ENCODE results near the gene LRMDA. TPM values are rescaled to one million over a fixed set of nuclear protein-coding genes. Genes with fewer than 3 reads are reported as not detected.

The LRMDA gene
- total RNA-seq, 2 experiments from 2014 or later: not detected

DNA sequence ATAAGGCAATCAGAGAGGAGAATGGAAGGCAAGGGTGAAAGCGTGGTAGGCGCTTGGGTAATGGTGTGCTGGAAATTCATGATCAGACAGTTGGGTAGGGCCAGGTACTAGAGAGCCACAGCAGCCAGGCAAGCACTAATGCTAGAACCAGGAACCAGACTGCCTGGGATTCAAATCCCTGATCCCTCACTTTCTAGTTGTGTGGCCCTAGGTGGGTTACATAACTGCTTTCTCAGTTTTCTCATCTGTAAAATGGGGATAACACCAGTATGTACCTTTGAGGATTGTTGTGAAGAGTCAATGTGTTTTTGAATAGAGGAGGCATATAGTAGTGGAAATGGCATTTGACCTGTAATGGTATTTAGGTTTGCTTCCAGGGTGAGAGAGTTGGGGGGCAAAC is 225.9 kb downstream of the LRMDA start:
- Histone ChIP-seq H3K4me3 (ENCODE audit: low read length) (no peak overlapping the region), H3K4me1 (ENCODE audit: insufficient read depth, low read length) (no peaks in the 10 kb centered on the region), H3K36me3 (ENCODE audit: insufficient read depth, low read length) (no peaks in the 10 kb centered on the region), H3K27me3 (ENCODE audit: control insufficient read depth in 1 of 2, insufficient read depth in 2 of 2, low read length in 2 of 2) (no peaks in the 10 kb centered on the region), H3K9me3 (ENCODE audit: control insufficient read depth in 1 of 2, insufficient read depth in 1 of 2, low read length in 2 of 2) (peaks cover 0 to 4% of the 10 kb centered on the region in 2 experiments), H3K27ac (ENCODE audit: low read depth in 1 of 2, low read length in 2 of 2) (no peak overlapping the region)
- ATAC-seq (ENCODE audit: poor library complexity) (no peak), DNase-seq (no peak)
- TF ChIP-seq CTCF (IDR thresholded peaks at IDR 0.05): no peak
- H3K4me3 Mint-ChIP-seq: no peak overlapping the region
- no peaks in the 10 kb centered on the region for H3K9me3 Mint-ChIP-seq
- no peak overlapping the region for H3K27ac Mint-ChIP-seq
- H3K36me3 Mint-ChIP-seq (ENCODE audit: low read depth): no peaks in the 10 kb centered on the region
- no peaks in the 10 kb centered on the region for H3K4me1 Mint-ChIP-seq (ENCODE audit: low read depth)
- H3K27me3 Mint-ChIP-seq: peaks cover 31% of the 10 kb centered on the region
- ChIA-PET POLR2A (no interaction called here), CTCF (no interaction called here)
- intact Hi-C loops (cut with DNase I, micrococcal nuclease): no loop called here

DNA sequence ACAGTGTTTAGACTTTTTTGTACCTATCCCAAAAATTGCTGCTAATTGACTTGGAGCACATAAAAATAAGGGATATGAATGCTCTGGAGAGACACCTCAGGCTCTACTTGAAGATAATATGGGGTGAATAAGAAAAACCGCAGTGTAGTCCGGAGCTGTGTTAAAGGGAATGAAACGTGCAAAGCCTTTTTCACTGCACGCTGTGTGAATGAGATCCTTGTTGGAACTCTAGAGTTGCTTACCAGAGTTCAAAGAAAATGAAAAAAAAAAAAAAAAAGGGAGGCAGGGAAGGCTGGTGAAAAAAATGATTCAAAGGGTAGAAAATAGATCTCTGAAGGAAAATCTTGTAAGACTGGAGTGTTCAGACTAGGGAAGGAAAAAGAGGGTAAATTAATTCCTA is 226.6 kb downstream of the LRMDA start:
- POLR2A ChIA-PET: no interaction called here
- intact Hi-C loops (cut with DNase I, micrococcal nuclease): no loop called here
- Histone ChIP-seq H3K4me1 (ENCODE audit: insufficient read depth, low read length) (no peaks in the 10 kb centered on the region), H3K27me3 (ENCODE audit: control insufficient read depth in 1 of 2, insufficient read depth in 2 of 2, low read length in 2 of 2) (no peaks in the 10 kb centered on the region), H3K27ac (ENCODE audit: low read depth in 1 of 2, low read length in 2 of 2) (no peak overlapping the region), H3K4me3 (ENCODE audit: low read length) (no peak overlapping the region), H3K9me3 (ENCODE audit: control insufficient read depth in 1 of 2, insufficient read depth in 1 of 2, low read length in 2 of 2) (peaks cover 0 to 4% of the 10 kb centered on the region in 2 experiments), H3K36me3 (ENCODE audit: insufficient read depth, low read length) (no peaks in the 10 kb centered on the region)
- Mint-ChIP-seq H3K9me3 (no peaks in the 10 kb centered on the region), H3K4me1 (ENCODE audit: low read depth) (no peaks in the 10 kb centered on the region), H3K36me3 (ENCODE audit: low read depth) (no peaks in the 10 kb centered on the region), H3K27ac (no peak overlapping the region), H3K27me3 (peaks cover 27% of the 10 kb centered on the region), H3K4me3 (no peak overlapping the region)
- TF ChIP-seq CTCF (IDR thresholded peaks at IDR 0.05): no peak
- DNase-seq: no peak
- CTCF ChIA-PET: no interaction called here
- ATAC-seq (ENCODE audit: poor library complexity): no peak

- H3K4me3 Mint-ChIP-seq: no peak overlapping the region
- DNase-seq: no peak
- no peaks in the 10 kb centered on the region for H3K36me3 Mint-ChIP-seq (ENCODE audit: low read depth)
- intact Hi-C loops (cut with DNase I, micrococcal nuclease): no loop called here
- no peak for TF ChIP-seq CTCF (IDR thresholded peaks at IDR 0.05)
- ChIA-PET CTCF (no interaction called here), POLR2A (no interaction called here)
- H3K36me3 ChIP-seq (ENCODE audit: insufficient read depth, low read length): no peaks in the 10 kb centered on the region
- no peak overlapping the region for H3K4me3 ChIP-seq (ENCODE audit: low read length)
- H3K4me1 Mint-ChIP-seq (ENCODE audit: low read depth): no peaks in the 10 kb centered on the region
- H3K27me3 Mint-ChIP-seq: peaks cover 27% of the 10 kb centered on the region
- H3K4me1 ChIP-seq (ENCODE audit: insufficient read depth, low read length): no peaks in the 10 kb centered on the region
- H3K27me3 ChIP-seq (ENCODE audit: control insufficient read depth in 1 of 2, insufficient read depth in 2 of 2, low read length in 2 of 2): no peaks in the 10 kb centered on the region
- no peak for ATAC-seq (ENCODE audit: poor library complexity)
- H3K9me3 Mint-ChIP-seq: no peaks in the 10 kb centered on the region
- no peak overlapping the region for H3K27ac ChIP-seq (ENCODE audit: low read depth in 1 of 2, low read length in 2 of 2)
- no peak overlapping the region for H3K27ac Mint-ChIP-seq
- H3K9me3 ChIP-seq (ENCODE audit: control insufficient read depth in 1 of 2, insufficient read depth in 1 of 2, low read length in 2 of 2): peaks cover 0 to 4% of the 10 kb centered on the region in 2 experiments
Observed at GRCh38 chr10:75658496-75658895, 227.1 kb downstream of the LRMDA start.
